A673 (cell line): Measurements from ENCODE around the gene SRP68. TPM values are rescaled to one million over a fixed set of nuclear protein-coding genes. Genes with fewer than 3 reads are reported as not detected.
"Not testable (repeated sequence)": the region's sequence is repeated elsewhere in the genome, so short reads cannot be mapped to it uniquely, and the experiment has no call there.

ENCODE experiments used
- BruUV-seq: library from RNA; stranded (reverse); fragments of 400-500 nt; replicated peaks from 2 replicates; lab custom pipeline; 2021; lab: Mats Ljungman, UMichigan
- CTCF ChIA-PET: fragments of 300-600 bp; sonication (Branson Sonifier 250); formaldehyde crosslinking; loops from one replicate; lab custom pipeline; 2022; ENCODE audit warnings: antibody characterized with exemption; lab: Charles Lee
- POLR2A ChIA-PET: fragments of 300-600 bp; sonication (Branson Sonifier 250); formaldehyde crosslinking; loops from one replicate; lab custom pipeline; 2022; ENCODE audit warnings: antibody characterized with exemption; ENCODE audit not compliant: low non-redundant PET; lab: Charles Lee
- DNase-seq: peaks from one replicate; pipeline ENCODE4 v3.0.0-alpha.2; 2015; ENCODE audit warnings: low spot score
- H3K27ac ChIP-seq: fragments of 200-600 bp; sonication (generic); 2 replicates; pipeline ENCODE4 v1.5.1; 2016; ENCODE audit warnings: mixed run types, low read depth, mild to moderate bottlenecking, mixed read lengths, antibody characterized with exemption, low read length; ENCODE audit not compliant: poor library complexity, severe bottlenecking
- H3K27me3 ChIP-seq: fragments of 200-600 bp; sonication (generic); replicated peaks from 2 replicates; pipeline ENCODE4 v1.6.1; 2017; ENCODE audit warnings: mixed run types, low read depth, mild to moderate bottlenecking, mixed read lengths, antibody characterized with exemption, low read length; ENCODE audit not compliant: insufficient read depth, poor library complexity
- H3K36me3 ChIP-seq: fragments of 200-600 bp; sonication (generic); 2 replicates; pipeline ENCODE4 v1.6.1; 2016; ENCODE audit warnings: mixed run types, mild to moderate bottlenecking, mixed read lengths, antibody characterized with exemption, low read length; ENCODE audit not compliant: insufficient read depth, poor library complexity, severe bottlenecking
- H3K4me1 ChIP-seq: fragments of 200-600 bp; sonication (generic); 2 replicates; pipeline ENCODE4 v1.6.1; 2017; ENCODE audit warnings: mixed run types, mild to moderate bottlenecking, mixed read lengths, antibody characterized with exemption, low read length; ENCODE audit not compliant: insufficient read depth, poor library complexity, severe bottlenecking
- H3K4me3 ChIP-seq: fragments of 200-600 bp; sonication (generic); 2 replicates; pipeline ENCODE4 v1.5.1; 2016; ENCODE audit warnings: low read depth, mixed run types, mild to moderate bottlenecking, mixed read lengths, low read length; ENCODE audit not compliant: poor library complexity, severe bottlenecking
- H3K9me3 ChIP-seq: fragments of 200-600 bp; sonication (generic); 2 replicates; pipeline ENCODE4 v1.6.1; 2016; ENCODE audit warnings: mixed run types, low read depth, mild to moderate bottlenecking, mixed read lengths, antibody characterized with exemption, low read length; ENCODE audit not compliant: poor library complexity, severe bottlenecking
- EZH2 ChIP-seq: fragments of 200-600 bp; sonication (generic); IDR thresholded peaks from 2 replicates; pipeline ENCODE4 v1.6.1; 2017; ENCODE audit warnings: borderline replicate concordance, low read depth, mild to moderate bottlenecking, mixed read lengths, antibody characterized with exemption, low read length; ENCODE audit not compliant: poor library complexity, severe bottlenecking
- intact Hi-C: fragments of 100-400 bp; cut with micrococcal nuclease; formaldehyde crosslinking; loops from one replicate; pipeline ENCODE4 v1.10.0; 2022; ENCODE audit not compliant: unreplicated experiment
- total RNA-seq: library from RNA; stranded (reverse); gene quantifications from 2 replicates; pipeline ENCODE4 v1.2.3, GENCODE V29; 2021
- TF ChIP-seq, protein P1 (sequence below): fragments of 300-800, 200-600 bp; sonication (generic); conservative IDR thresholded peaks from 2 replicates; pipeline ENCODE4 v1.5.1; 2017; ENCODE audit warnings: low read depth, mild to moderate bottlenecking, antibody characterized with exemption, low read length, moderate library complexity, mixed read lengths

SRP68 gene
- total RNA-seq, 1 experiment from 2014 or later = 96.4 TPM

DNA sequence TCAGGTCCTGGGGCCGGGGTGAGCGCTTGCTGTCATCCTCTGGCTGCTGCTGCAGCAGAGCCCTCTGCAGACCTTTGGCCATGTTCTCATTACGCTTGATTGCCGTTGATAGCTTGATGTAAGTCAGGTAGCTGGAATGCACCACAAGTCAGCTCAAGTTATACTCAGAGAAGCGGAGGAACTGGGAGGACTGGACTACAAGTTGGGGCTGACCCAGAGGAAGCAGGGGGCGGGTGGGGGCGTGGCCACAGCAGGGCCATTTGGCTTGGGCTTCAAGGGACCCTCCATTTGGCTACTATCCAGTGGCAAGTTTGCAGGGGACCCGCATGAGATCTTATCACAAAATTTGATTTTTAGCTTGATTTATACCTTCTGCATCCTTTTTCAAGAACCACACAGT is 26.3 kb downstream of the SRP68 start:
- ChIA-PET POLR2A (interaction anchor here (0.6 kb wide), 1 partner anchor 15 kb away, joined by 3 read pairs; no protein-coding TSS in a partner anchor), CTCF (no interaction called here)
- no peak overlapping the region for H3K4me3 ChIP-seq
- no peak overlapping the region for H3K27ac ChIP-seq
- DNase-seq = no peak
- no peaks in the 10 kb centered on the region for H3K9me3 ChIP-seq
- no peaks in the 10 kb centered on the region for H3K27me3 ChIP-seq
- no peaks in the 10 kb centered on the region for H3K4me1 ChIP-seq
- no TSS peak for BruUV-seq
- peaks cover 82% of the 10 kb centered on the region for H3K36me3 ChIP-seq
- TF ChIP-seq, protein P1, sequence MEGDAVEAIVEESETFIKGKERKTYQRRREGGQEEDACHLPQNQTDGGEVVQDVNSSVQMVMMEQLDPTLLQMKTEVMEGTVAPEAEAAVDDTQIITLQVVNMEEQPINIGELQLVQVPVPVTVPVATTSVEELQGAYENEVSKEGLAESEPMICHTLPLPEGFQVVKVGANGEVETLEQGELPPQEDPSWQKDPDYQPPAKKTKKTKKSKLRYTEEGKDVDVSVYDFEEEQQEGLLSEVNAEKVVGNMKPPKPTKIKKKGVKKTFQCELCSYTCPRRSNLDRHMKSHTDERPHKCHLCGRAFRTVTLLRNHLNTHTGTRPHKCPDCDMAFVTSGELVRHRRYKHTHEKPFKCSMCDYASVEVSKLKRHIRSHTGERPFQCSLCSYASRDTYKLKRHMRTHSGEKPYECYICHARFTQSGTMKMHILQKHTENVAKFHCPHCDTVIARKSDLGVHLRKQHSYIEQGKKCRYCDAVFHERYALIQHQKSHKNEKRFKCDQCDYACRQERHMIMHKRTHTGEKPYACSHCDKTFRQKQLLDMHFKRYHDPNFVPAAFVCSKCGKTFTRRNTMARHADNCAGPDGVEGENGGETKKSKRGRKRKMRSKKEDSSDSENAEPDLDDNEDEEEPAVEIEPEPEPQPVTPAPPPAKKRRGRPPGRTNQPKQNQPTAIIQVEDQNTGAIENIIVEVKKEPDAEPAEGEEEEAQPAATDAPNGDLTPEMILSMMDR = no peak
- no peak for TF ChIP-seq EZH2
- intact Hi-C loops = no loop called here

DNA sequence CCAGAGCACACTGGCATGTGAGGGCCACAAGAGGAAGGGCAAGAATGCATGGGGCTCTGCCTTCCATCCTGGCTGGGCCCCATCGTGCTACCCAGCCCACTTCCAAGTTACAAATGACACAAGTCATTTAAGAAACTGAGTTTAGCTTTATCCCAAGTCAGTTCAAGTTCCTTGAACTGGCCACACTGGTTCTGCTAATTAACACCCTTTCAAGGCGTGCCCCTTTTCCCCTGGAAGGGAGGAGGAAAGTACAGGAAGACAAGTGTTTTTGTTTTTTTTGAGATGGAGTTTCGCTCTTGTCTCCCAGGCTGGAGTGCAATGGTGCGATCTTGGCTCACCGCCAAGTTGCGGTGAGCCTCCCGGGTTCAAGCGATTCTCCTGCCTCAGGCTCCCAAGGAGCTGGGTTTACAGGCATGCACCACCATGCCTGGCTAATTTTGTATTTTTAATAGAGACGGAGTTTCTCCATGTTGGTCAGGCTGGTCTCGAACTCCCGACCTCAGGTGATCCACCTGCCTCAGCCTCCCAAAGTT is 27.8 kb downstream of the SRP68 start:
- CTCF ChIA-PET = not testable (repeated sequence)

DNA sequence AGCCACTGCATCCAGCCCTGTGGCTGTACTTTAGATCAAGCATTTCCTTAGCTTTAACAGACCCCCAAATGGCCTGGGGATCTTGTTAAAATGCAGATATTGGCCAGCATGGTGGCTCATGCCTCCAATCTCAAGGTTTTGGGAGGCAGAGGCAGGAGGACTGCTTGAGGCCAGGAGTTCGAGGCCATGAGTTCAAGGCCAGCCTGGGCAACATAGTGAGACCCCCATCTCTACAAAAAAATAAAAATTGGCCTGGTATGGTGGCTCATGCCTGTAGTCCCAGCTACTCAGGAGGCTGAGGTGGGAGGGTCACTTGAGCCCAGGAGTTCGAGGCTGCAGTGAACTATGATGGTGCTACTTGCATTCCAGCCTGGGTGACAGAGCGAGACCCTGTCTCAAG is 29.4 kb downstream of the SRP68 start:
- H3K4me1 ChIP-seq, DNase-seq, H3K9me3 ChIP-seq, CTCF ChIA-PET, H3K27ac ChIP-seq, H3K4me3 ChIP-seq, intact Hi-C loops, H3K27me3 ChIP-seq, POLR2A ChIA-PET, BruUV-seq: not testable (repeated sequence)
- peaks cover 80% of the 10 kb centered on the region for H3K36me3 ChIP-seq

More for the DNA sequence above, 27.8 kb downstream of the SRP68 start:
- H3K4me3 ChIP-seq, DNase-seq, BruUV-seq, H3K27ac ChIP-seq, H3K27me3 ChIP-seq, POLR2A ChIA-PET, intact Hi-C loops, H3K9me3 ChIP-seq, H3K4me1 ChIP-seq: not testable (repeated sequence)
- H3K36me3 ChIP-seq = peaks cover 81% of the 10 kb centered on the region

DNA sequence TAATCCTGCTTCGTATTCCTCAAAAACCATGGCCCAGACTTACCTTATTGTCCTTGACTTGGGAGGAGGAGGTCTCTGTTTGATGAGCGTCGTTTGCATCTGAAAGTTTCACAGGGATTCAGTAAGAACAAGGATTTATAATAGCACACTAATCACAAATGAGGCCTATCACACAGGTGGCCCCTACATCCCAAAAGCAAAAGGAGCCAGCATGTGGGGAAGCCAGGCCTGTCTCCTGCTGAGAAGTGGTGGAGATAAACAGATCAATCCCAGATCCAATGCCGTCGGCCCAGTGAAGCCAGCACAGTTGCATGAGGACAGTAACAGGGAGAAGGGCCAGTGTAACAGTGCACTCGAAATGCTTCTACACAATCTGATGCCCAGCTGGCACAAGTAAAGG is 31.9 kb downstream of the SRP68 start:
- H3K36me3 ChIP-seq = peaks cover 60% of the 10 kb centered on the region
- no peak overlapping the region for H3K27ac ChIP-seq
- ChIA-PET CTCF (no interaction called here), POLR2A (no interaction called here)
- H3K27me3 ChIP-seq = no peaks in the 10 kb centered on the region
- no peaks in the 10 kb centered on the region for H3K9me3 ChIP-seq
- intact Hi-C loops = no loop called here
- H3K4me1 ChIP-seq = peaks cover 5% of the 10 kb centered on the region
- H3K4me3 ChIP-seq = no peak overlapping the region
- BruUV-seq = no TSS peak
- TF ChIP-seq, protein P1 = no peak
- TF ChIP-seq EZH2 = no peak
- DNase-seq = no peak
